Ovary (tissue), 9 donors: ENCODE results near the gene RAB14. TPM values are rescaled to one million over a fixed set of nuclear protein-coding genes. Genes with fewer than 3 reads are reported as not detected.

Experiments used
- DNase-seq, 5 donors: peaks; one replicate each; pipeline ENCODE4 v3.0.0-alpha.2; 2019 to 2020
- H3K27ac ChIP-seq, 2 donors: fragments of 200-600 bp; one replicate each; pipeline versions ENCODE4 v1.5.1 to v1.8.0; 2019 to 2022
- H3K27me3 ChIP-seq: fragments of 200-600 bp; one replicate; pipeline ENCODE4 v1.8.0; 2022
- H3K36me3 ChIP-seq: fragments of 200-600 bp; sonication (generic); one replicate; pipeline ENCODE4 v1.5.1; 2019
- H3K4me1 ChIP-seq: one replicate; pipeline ENCODE4 v1.8.1; 2013; ENCODE audit warnings: mild to moderate bottlenecking, moderate library complexity; ENCODE audit not compliant: insufficient read depth
- H3K4me3 ChIP-seq: fragments of 200-600 bp; sonication (generic); one replicate; pipeline ENCODE4 v1.5.1; 2017
- H3K9me3 ChIP-seq, 2 donors: fragments of 200-600 bp in 1 of 2; sonication (generic) in 1 of 2; one replicate each; pipeline versions ENCODE4 v1.5.1 to v1.8.1; 2013 to 2019; ENCODE audit warnings: mild to moderate bottlenecking in 1 of 2, moderate library complexity in 1 of 2
- EP300 ChIP-seq: sonication (generic); formaldehyde crosslinking; IDR thresholded peaks from one replicate; pipeline ENCODE4 v1.6.1; 2017; ENCODE audit warnings: antibody characterized with exemption
- POLR2A ChIP-seq: fragments of 450-650 bp; IDR thresholded peaks from one replicate; pipeline ENCODE4 v1.6.1; 2017; ENCODE audit warnings: antibody characterized with exemption, mild to moderate bottlenecking, moderate library complexity
- WGBS, 3 donors: extraction: QIAGEN DNeasy Blood & Tissue Kit in 1 of 3; methylation state at CpG; one replicate each; pipeline versions ENCODE4 v1.1.5 to v1.1.7; 2013 to 2017; 5-methylcytosine and 5-hydroxymethylcytosine counted together
- intact Hi-C, 4 donors: fragments of 100-400 bp; cut with DNase I; formaldehyde crosslinking; loops; one replicate each; pipeline versions ENCODE4 v1.11.0 to v1.15.1; 2022 to 2023
- polyA plus RNA-seq, 2 donors: library from polyadenylated mRNA; stranded (reverse); fragments of 200-250 nt in 1 of 2; fragments of 350-450 nt in 1 of 2; fragmentation: Illumina TruSeq in 1 of 2; extraction: RNeasy Lipid Tissue Mini Kit (QIAGEN cat#74804) in 1 of 2; gene quantifications; one replicate each; pipeline ENCODE4 v1.2.3, GENCODE V29; 2013 to 2014
- total RNA-seq, 7 donors: library from RNA; depleted of rRNA in 2 of 7; stranded (reverse); fragments of >200 nt in 2 of 7; fragmentation: NEBNext Ultra II Directional in 3 of 7; extraction: Animal tissue kit (Norgen Biotek cat#: 25700) in 3 of 7; gene quantifications; one replicate each; pipeline versions ENCODE4 v1.1.0 to v1.2.4, GENCODE V29; 2016 to 2023
- TF ChIP-seq, protein P1 (sequence below), 3 donors: fragments of 450-650 bp in 2 of 3; fragments of 200-600 bp in 1 of 3; IDR thresholded peaks; one replicate each; pipeline versions ENCODE4 v1.5.1 to v1.8.0; 2016 to 2022; ENCODE audit warnings: antibody characterized with exemption in 3 of 3, mild to moderate bottlenecking in 1 of 3
- donor health status: DM: no; HTN: no; CAD: no; lungs with moderate emphysema.
- donor health status: DM: no; HTN: no; CAD: no.
- donor health status: Bipolar disorder and iron deficiency.
- donor health status: DM: yes; HTN: yes; CAD: no.
- donor health status: DM: no; HTN: no; CAD: no.
- donor health status: DM: yes; HTN: yes; CAD: no.

RAB14 gene
- total and polyA plus RNA-seq, 9 donors, result 22.9 to 96.6 (median 57.1) TPM

DNA sequence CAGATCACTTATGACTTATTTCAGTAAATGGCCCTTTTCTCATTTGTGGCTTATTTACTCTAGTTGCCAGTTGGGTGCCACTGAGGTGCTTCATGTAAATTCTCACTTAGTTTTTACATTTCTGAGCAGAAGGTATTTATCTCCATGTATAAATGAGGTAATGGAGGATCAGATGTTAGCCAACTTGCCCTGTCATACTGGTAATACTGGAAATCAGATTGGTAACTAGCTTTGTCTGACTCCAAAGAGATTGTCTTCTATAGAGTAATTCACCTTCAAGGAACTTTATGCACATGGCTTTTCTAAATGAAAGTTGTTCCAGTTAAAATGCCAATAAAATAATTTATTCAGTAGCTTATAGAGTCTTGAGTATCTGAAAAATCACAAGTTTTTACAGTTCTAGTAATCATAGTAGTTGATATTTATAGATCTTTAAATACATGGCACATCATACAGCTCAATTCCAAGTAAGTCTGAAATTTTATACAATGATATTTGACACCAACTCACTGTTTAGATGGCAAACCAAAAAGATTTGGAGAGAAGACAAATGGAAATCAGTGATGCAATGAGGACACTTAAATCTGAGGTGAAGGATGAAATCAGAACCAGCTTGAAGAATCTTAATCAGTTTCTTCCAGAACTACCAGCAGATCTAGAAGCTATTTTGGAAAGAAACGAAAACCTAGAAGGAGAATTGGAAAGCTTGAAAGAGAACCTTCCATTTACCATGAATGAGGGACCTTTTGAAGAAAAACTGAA lies 28.8 kb downstream of the RAB14 start:
- Histone ChIP-seq H3K9me3 (no peaks in the 10 kb centered on the region), H3K27ac (no peak overlapping the region), H3K4me3 (no peak overlapping the region), H3K4me1 (no peaks in the 10 kb centered on the region), H3K27me3 (no peaks in the 10 kb centered on the region), H3K36me3 (no peaks in the 10 kb centered on the region)
- intact Hi-C loops, result no loop called here
- DNase-seq, result no peak
- no peak for TF ChIP-seq EP300
- TF ChIP-seq, protein P1, sequence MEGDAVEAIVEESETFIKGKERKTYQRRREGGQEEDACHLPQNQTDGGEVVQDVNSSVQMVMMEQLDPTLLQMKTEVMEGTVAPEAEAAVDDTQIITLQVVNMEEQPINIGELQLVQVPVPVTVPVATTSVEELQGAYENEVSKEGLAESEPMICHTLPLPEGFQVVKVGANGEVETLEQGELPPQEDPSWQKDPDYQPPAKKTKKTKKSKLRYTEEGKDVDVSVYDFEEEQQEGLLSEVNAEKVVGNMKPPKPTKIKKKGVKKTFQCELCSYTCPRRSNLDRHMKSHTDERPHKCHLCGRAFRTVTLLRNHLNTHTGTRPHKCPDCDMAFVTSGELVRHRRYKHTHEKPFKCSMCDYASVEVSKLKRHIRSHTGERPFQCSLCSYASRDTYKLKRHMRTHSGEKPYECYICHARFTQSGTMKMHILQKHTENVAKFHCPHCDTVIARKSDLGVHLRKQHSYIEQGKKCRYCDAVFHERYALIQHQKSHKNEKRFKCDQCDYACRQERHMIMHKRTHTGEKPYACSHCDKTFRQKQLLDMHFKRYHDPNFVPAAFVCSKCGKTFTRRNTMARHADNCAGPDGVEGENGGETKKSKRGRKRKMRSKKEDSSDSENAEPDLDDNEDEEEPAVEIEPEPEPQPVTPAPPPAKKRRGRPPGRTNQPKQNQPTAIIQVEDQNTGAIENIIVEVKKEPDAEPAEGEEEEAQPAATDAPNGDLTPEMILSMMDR (IDR thresholded peaks at IDR 0.05), result no peak
- TF ChIP-seq POLR2A, result no peak
- WGBS, 3 donors, result 89 to 100% (median 94%) methylated on average over 1 of the region's 1 CpG

DNA sequence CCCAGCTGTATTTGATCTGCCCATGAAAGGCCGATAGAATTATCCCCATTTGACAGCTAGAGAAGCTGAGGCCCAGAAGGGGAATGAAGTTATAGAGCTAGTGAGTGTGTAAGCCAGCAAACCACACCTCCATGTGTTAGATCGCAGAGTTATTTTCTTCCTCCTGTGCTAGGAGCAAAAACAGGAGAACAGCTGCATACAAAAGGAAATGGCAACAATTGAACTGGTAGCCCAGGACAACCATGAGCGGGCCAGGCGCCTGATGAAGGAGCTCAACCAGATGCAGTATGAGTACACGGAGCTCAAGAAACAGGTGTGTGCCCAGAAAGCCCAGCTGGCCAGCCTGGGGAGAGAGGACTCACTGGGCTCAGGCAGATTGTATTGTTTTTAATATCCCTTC lies 30.4 kb downstream of the RAB14 start:
- DNase-seq, result no peak
- H3K36me3 ChIP-seq, result no peaks in the 10 kb centered on the region
- whole genome bisulfite sequencing, 3 donors, result 85 to 88% (median 86%) methylated on average over 5 of the region's 5 CpGs
- intact Hi-C loops, result no loop called here
- H3K27me3 ChIP-seq, result no peaks in the 10 kb centered on the region
- no peaks in the 10 kb centered on the region for H3K4me1 ChIP-seq
- TF ChIP-seq EP300 (no peak), POLR2A (no peak)
- TF ChIP-seq, protein P1 (IDR thresholded peaks at IDR 0.05), result no peak
- H3K9me3 ChIP-seq, result no peaks in the 10 kb centered on the region
- no peak overlapping the region for H3K4me3 ChIP-seq
- H3K27ac ChIP-seq, result no peak overlapping the region

DNA sequence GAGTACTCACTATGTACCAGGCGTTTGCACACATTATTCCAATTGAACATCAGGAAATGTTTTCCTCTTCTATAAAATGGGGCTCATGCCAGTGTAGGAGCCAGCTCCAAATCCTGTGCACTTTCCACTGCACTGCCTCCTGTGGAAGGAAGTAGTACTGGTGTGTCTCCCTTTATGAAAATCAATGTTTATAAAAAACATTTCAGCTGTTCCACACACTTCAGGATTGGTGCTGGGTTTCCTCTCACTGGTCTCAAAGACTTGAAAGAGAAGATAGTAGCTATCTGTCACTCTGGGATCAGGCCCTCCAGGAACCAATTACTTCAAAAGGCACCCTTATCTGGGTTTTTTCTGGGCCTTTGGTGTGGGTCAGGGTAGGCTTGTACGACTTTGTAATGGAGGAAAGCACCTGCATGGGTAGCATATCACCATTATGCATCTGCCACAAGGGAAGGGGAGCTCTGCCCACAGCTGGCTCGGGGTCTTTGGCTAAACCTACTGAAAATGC lies 32.5 kb downstream of the RAB14 start:
- TF ChIP-seq EP300, result no peak
- TF ChIP-seq POLR2A, result no peak
- TF ChIP-seq, protein P1 (IDR thresholded peaks at IDR 0.05), result peak in 2 of 3 donors; percentile 14 to 36
- no peak overlapping the region for H3K27ac ChIP-seq
- 55 to 61% (median 58%) methylated on average over 3 of the region's 3 CpGs for WGBS, 3 donors

DNA sequence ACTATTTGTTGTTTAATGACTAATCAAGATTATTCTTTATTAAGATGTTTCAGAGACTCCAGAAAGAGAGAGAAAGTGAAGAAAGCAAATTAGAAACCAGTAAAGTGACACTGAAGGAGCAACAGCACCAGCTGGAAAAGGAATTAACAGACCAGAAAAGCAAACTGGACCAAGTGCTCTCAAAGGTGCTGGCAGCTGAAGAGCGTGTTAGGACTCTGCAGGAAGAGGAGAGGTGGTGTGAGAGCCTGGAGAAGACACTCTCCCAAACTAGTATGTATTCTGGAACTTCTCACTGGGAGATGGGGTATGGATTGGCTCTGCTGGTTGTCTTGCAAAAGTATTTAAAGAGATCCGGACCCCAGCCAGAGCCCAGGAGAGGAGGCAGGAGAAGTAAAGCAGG lies 33.6 kb downstream of the RAB14 start:
- no peaks in the 10 kb centered on the region for H3K4me1 ChIP-seq
- intact Hi-C loops, result no loop called here
- no peaks in the 10 kb centered on the region for H3K36me3 ChIP-seq
- DNase-seq, result no peak
- TF ChIP-seq EP300 (no peak), POLR2A (no peak)
- TF ChIP-seq, protein P1 (IDR thresholded peaks at IDR 0.05), result no peak
- no peak overlapping the region for H3K4me3 ChIP-seq
- H3K9me3 ChIP-seq, result no peaks in the 10 kb centered on the region
- 93 to 100% (median 98%) methylated on average over 2 of the region's 2 CpGs for WGBS, 3 donors
- H3K27me3 ChIP-seq, result no peaks in the 10 kb centered on the region
- no peak overlapping the region for H3K27ac ChIP-seq

More for the DNA sequence above, 32.5 kb downstream of the RAB14 start:
- intact Hi-C loops, result no loop called here
- DNase-seq, result peak in 4 of 5 donors; percentile 28 to 61 (median 40)
- no peaks in the 10 kb centered on the region for H3K4me1 ChIP-seq
- no peaks in the 10 kb centered on the region for H3K9me3 ChIP-seq
- no peaks in the 10 kb centered on the region for H3K27me3 ChIP-seq
- H3K4me3 ChIP-seq, result no peak overlapping the region
- H3K36me3 ChIP-seq, result no peaks in the 10 kb centered on the region
